ENCODE results near the gene DNAJA4.

GRCh38 chr15:78321041-78321570, 56.7 kb downstream of the DNAJA4 start:
- TF ChIP-seq POLR2A (IDR thresholded peaks at IDR 0.05; ENCODE audit: low read depth, low read length), result no peak
- TF ChIP-seq POLR2AphosphoS5 (IDR thresholded peaks at IDR 0.05; ENCODE audit: low read depth, low read length), result no peak
